Measurements from ENCODE around the gene RFNG. TPM values are rescaled to one million over a fixed set of nuclear protein-coding genes. Genes with fewer than 3 reads are reported as not detected.

The RFNG gene
- total RNA-seq, 1 experiment from 2014 or later = 31.5 TPM

DNA sequence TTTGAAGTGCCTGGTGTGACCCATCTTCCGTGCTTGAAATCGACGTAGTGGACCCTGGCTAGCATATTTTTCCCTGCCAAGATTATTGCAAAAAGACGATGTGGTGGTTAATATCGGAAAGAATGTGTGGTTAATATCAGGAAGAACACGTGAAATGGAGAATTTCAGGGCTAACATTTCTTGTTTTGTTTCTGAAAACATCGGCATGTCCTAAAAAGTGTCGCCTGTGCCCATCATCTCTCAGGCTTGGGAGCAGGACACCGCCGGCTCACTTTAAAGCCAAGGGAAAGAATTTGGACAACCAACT lies 13.8 kb downstream of the RFNG start:
- H3K4me1 ChIP-seq (ENCODE audit: insufficient read depth, low read length, poor library complexity, severe bottlenecking) = peaks cover 11% of the 10 kb centered on the region
- no peaks in the 10 kb centered on the region for H3K9me3 ChIP-seq (ENCODE audit: low read depth, low read length, poor library complexity, severe bottlenecking)
- H3K27ac ChIP-seq (ENCODE audit: low read depth, low read length, poor library complexity, severe bottlenecking) = peak overlapping the region; percentile 92
- ChIA-PET POLR2A (ENCODE audit: low non-redundant PET) (interaction anchor here (0.7 to 0.8 kb wide), 2 partner anchors 15 to 61 kb away, joined by 3 read pairs; partner anchors contain the start of genes CENPX and LRRC45), CTCF (interaction anchor here (0.6 to 1.1 kb wide), 7 partner anchors 13 to 457 kb away, joined by 3 to 9 read pairs (median 5); partner anchors contain the start of genes CENPX, LRRC45 and PDE6G)
- H3K36me3 ChIP-seq (ENCODE audit: insufficient read depth, low read length, poor library complexity, severe bottlenecking) = no peaks in the 10 kb centered on the region
- no peaks in the 10 kb centered on the region for H3K27me3 ChIP-seq (replicated peaks; ENCODE audit: insufficient read depth, low read depth, low read length, poor library complexity)
- no TSS peak for BruUV-seq (replicated peaks)
- TF ChIP-seq EZH2 (IDR thresholded peaks at IDR 0.05; ENCODE audit: borderline replicate concordance, low read depth, low read length, poor library complexity, severe bottlenecking) = no peak
- TF ChIP-seq, protein P1, sequence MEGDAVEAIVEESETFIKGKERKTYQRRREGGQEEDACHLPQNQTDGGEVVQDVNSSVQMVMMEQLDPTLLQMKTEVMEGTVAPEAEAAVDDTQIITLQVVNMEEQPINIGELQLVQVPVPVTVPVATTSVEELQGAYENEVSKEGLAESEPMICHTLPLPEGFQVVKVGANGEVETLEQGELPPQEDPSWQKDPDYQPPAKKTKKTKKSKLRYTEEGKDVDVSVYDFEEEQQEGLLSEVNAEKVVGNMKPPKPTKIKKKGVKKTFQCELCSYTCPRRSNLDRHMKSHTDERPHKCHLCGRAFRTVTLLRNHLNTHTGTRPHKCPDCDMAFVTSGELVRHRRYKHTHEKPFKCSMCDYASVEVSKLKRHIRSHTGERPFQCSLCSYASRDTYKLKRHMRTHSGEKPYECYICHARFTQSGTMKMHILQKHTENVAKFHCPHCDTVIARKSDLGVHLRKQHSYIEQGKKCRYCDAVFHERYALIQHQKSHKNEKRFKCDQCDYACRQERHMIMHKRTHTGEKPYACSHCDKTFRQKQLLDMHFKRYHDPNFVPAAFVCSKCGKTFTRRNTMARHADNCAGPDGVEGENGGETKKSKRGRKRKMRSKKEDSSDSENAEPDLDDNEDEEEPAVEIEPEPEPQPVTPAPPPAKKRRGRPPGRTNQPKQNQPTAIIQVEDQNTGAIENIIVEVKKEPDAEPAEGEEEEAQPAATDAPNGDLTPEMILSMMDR (conservative IDR thresholded peaks at IDR 0.05; ENCODE audit: low read depth, low read length) = no peak
- intact Hi-C loops (cut with micrococcal nuclease; ENCODE audit: unreplicated experiment) = loop anchor here (5.0 kb wide), 1 partner anchor 59 kb away; the partner anchor contains the start of gene FASN
- H3K4me3 ChIP-seq (ENCODE audit: low read depth, low read length, poor library complexity, severe bottlenecking) = peak overlapping the region; percentile 95
- no peak for DNase-seq (ENCODE audit: low spot score)

DNA sequence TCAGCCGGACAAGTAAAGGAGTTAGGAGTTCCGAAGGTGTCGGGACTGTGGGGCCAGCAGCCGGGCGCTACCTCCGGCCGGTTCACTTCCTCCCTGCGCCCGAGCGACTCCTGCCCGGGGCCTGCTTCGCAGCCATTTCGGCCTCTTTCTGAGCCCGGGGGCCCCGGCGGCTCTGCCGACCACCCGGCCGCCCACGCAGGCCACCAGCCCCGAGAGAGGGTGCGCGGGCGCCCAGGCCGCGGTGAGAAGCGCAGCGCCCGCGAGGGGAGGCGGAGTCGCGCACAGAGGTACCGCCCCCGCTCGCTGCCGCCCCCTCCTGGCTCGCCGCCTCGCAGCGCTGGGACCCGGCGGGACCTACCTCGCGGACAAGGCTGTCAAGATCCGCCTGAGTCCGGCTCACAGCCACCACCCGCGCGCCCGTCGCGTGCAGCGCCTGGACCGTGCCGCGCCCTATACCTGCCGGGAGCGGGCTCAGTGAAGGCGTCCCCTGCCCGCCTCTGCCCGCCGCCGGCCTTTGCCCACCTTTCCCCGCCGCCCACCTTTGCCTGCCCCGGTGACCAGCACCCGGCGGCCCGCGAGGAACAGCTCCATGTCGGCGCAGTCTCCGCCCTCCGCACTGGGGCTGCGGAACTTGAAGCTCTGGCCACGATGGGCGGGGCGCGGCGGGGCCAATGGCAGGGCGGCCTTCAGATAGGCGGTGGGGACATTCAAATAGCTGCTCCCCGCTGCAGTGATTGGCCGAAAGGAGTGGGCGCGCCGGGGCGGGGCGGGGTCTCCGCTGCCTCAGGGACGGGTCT lies 14.3 kb downstream of the RFNG start, which contains the start of gene DCXR:
TSS of gene DCXR (minus strand) at position 606 of the 797 bp plus-strand sequence. CDS start at position 591, 15 bp downstream.
- DNase-seq (ENCODE audit: low spot score) = peak; percentile 99
- ChIA-PET POLR2A (ENCODE audit: low non-redundant PET) (interaction anchor here (0.7 to 0.8 kb wide), 2 partner anchors 14 to 61 kb away, joined by 3 read pairs; partner anchors contain the start of genes CENPX and LRRC45), CTCF (interaction anchor here (0.6 to 1.1 kb wide), 7 partner anchors 13 to 457 kb away, joined by 3 to 9 read pairs (median 5); partner anchors contain the start of genes CENPX, LRRC45 and PDE6G)
- Histone ChIP-seq H3K9me3 (ENCODE audit: low read depth, low read length, poor library complexity, severe bottlenecking) (no peaks in the 10 kb centered on the region), H3K4me3 (ENCODE audit: low read depth, low read length, poor library complexity, severe bottlenecking) (peak within 1 kb of the TSS; percentile 95), H3K27me3 (replicated peaks; ENCODE audit: insufficient read depth, low read depth, low read length, poor library complexity) (no peaks in the 10 kb centered on the region), H3K4me1 (ENCODE audit: insufficient read depth, low read length, poor library complexity, severe bottlenecking) (peaks cover 11% of the 10 kb centered on the region), H3K36me3 (ENCODE audit: insufficient read depth, low read length, poor library complexity, severe bottlenecking) (no peaks in the 10 kb centered on the region), H3K27ac (ENCODE audit: low read depth, low read length, poor library complexity, severe bottlenecking) (peak within 1 kb of the TSS; percentile 92)
- no TSS peak for BruUV-seq (replicated peaks)
- TF ChIP-seq EZH2 (IDR thresholded peaks at IDR 0.05; ENCODE audit: borderline replicate concordance, low read depth, low read length, poor library complexity, severe bottlenecking) = no peak
- TF ChIP-seq, protein P1 (conservative IDR thresholded peaks at IDR 0.05; ENCODE audit: low read depth, low read length) = peak; percentile 72
- intact Hi-C loops (cut with micrococcal nuclease; ENCODE audit: unreplicated experiment) = loop anchor here (5.0 kb wide), 1 partner anchor 60 kb away; the partner anchor contains the start of gene FASN

DNA sequence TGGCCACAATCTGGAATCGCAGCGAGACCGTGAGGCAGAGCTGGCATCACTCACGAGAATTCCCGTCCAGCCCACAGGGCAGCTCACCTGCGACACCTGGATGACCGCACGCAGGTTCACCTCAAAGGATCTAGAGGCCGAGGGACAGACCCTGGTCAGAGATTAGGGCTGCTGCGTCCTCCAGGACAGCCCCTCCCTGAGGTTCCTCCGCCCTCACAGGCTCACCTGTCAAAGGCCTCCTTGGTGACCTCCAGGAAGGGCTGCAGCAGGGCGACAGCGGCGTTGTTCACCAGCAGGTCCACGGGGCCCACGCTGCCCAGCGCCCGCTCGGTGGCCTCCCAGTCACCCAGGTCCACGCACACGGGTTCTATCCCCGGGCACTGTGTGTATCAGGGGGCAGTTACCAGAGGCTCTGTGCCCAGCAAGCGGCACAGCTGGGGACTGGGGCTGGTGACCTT lies 14.9 kb downstream of the RFNG start:
- no peak for DNase-seq (ENCODE audit: low spot score)
- Histone ChIP-seq H3K27me3 (replicated peaks; ENCODE audit: insufficient read depth, low read depth, low read length, poor library complexity) (no peaks in the 10 kb centered on the region), H3K27ac (ENCODE audit: low read depth, low read length, poor library complexity, severe bottlenecking) (peak overlapping the region; percentile 92), H3K9me3 (ENCODE audit: low read depth, low read length, poor library complexity, severe bottlenecking) (no peaks in the 10 kb centered on the region), H3K36me3 (ENCODE audit: insufficient read depth, low read length, poor library complexity, severe bottlenecking) (no peaks in the 10 kb centered on the region), H3K4me3 (ENCODE audit: low read depth, low read length, poor library complexity, severe bottlenecking) (peak overlapping the region; percentile 95), H3K4me1 (ENCODE audit: insufficient read depth, low read length, poor library complexity, severe bottlenecking) (peaks cover 11% of the 10 kb centered on the region)
- ChIA-PET POLR2A (ENCODE audit: low non-redundant PET) (no interaction called here), CTCF (no interaction called here)
- TF ChIP-seq EZH2 (IDR thresholded peaks at IDR 0.05; ENCODE audit: borderline replicate concordance, low read depth, low read length, poor library complexity, severe bottlenecking) = no peak
- TF ChIP-seq, protein P1 (conservative IDR thresholded peaks at IDR 0.05; ENCODE audit: low read depth, low read length) = no peak
- no TSS peak for BruUV-seq (replicated peaks)
- intact Hi-C loops (cut with micrococcal nuclease; ENCODE audit: unreplicated experiment) = loop anchor here (5.0 kb wide), 1 partner anchor 61 kb away; the partner anchor contains the start of gene FASN

Data from A673 (cell line).